ENCODE results near the gene ZFP3.
"Not testable (repeated sequence)": the region's sequence is repeated elsewhere in the genome, so short reads cannot be mapped to it uniquely, and the experiment has no call there.

Gene ZFP3

DNA sequence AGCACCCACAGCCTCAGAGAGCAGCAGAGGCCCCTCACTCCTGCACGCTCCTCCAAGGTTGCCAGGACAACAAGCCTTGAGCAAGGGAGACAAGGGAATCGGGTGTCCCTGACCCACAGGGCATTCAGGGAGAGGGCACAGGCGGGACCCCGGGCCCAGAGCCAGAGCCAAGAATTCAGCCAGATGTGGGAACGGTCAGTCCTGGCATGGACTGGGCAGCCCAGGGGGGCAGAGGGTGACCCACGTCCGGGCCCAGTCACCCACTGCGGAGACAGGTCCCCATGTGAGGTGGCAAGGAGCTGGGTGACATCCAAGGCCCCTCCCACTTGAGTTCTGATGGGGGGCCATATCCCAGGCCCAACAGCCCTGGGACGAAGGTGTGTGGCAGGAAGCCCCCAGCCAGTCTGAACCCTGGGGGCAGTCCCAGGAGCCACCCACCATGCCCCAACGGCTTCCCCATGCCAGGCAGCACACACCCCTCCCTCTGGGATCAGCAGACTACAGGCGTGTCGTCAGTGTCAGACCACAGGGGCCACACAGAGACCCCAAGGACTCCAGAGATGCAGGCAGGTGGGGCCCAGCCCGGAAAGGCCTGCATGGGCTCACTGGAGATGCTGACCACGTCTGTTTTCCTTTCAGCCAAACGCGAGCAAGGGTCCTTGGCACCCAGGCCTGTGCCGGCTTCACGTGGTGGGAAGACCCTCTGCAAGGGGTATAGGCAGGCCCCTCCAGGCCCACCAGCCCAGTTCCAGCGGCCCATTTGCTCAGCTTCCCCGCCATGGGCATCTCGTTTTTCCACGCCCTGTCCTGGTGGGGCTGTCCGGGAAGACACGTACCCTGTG, 60.6 kb downstream of the ZFP3 start:
- no peak for DNase-seq (ENCODE audit: low read depth)

GRCh38 chr17:5139458-5139732, 61.1 kb downstream of the ZFP3 start:
- no peak for DNase-seq (ENCODE audit: low read depth)

- not testable (repeated sequence) for DNase-seq (ENCODE audit: low read depth)
Measured at GRCh38 chr17:5142877-5143276, 64.6 kb downstream of the ZFP3 start.

Data from GM04504 (cell line).